Sigmoid colon (tissue), 7 donors: ENCODE data around the gene RPN2. TPM values are rescaled to one million over a fixed set of nuclear protein-coding genes. Genes with fewer than 3 reads are reported as not detected.

Source experiments
- DNase-seq: peaks from one replicate; pipeline ENCODE4 v3.0.0-alpha.2; 2019
- H3K27ac ChIP-seq, 4 donors: fragments of 200-600 bp; sonication (generic); one replicate each; pipeline ENCODE4 v1.5.1; 2016 to 2019; ENCODE audit warnings: mild to moderate bottlenecking in 1 of 4
- H3K27me3 ChIP-seq, 3 donors: fragments of 200-600 bp; sonication (generic); one replicate each; pipeline ENCODE4 v1.5.1; 2019; ENCODE audit warnings: mild to moderate bottlenecking in 1 of 3
- H3K36me3 ChIP-seq, 4 donors: fragments of 200-600 bp; sonication (generic); one replicate each; pipeline ENCODE4 v1.5.1; 2016 to 2019
- H3K4me1 ChIP-seq, 4 donors: fragments of 200-600 bp; sonication (generic); one replicate each; pipeline ENCODE4 v1.5.1; 2017 to 2019
- H3K4me3 ChIP-seq, 4 donors: fragments of 200-600 bp; sonication (generic); one replicate each; pipeline ENCODE4 v1.5.1; 2017 to 2019; ENCODE audit warnings: mild to moderate bottlenecking in 2 of 4, moderate library complexity in 1 of 4
- H3K9me3 ChIP-seq, 4 donors: fragments of 200-600 bp in 3 of 4; sonication (generic) in 3 of 4; one replicate each; pipeline versions ENCODE4 v1.5.1 to v1.6.1; 2013 to 2019
- EP300 ChIP-seq, 4 donors: sonication (generic); formaldehyde crosslinking; IDR thresholded peaks; one replicate each; pipeline ENCODE4 v1.6.1; 2017; ENCODE audit warnings: antibody characterized with exemption in 4 of 4
- POLR2A ChIP-seq, 2 donors: fragments of 450-650 bp; IDR thresholded peaks; one replicate each; pipeline ENCODE4 v1.6.1; 2016; ENCODE audit warnings: antibody characterized with exemption in 2 of 2, mild to moderate bottlenecking in 2 of 2, moderate library complexity in 2 of 2
- POLR2AphosphoS5 ChIP-seq, 4 donors: sonication (generic); formaldehyde crosslinking; IDR thresholded peaks; one replicate each; pipeline ENCODE4 v1.6.1; 2017; ENCODE audit warnings: antibody characterized with exemption in 4 of 4
- WGBS, 2 donors: extraction: QIAGEN DNeasy Blood & Tissue Kit; methylation state at CpG; one replicate each; pipeline ENCODE4 v1.1.7; 2013; 5-methylcytosine and 5-hydroxymethylcytosine counted together
- intact Hi-C: fragments of 100-400 bp; cut with DNase I; formaldehyde crosslinking; loops from one replicate; pipeline ENCODE4 v1.15.1; 2023
- polyA plus RNA-seq, 3 donors: library from polyadenylated mRNA; stranded (reverse); fragments of 200-250 nt; gene quantifications; one replicate each; pipeline ENCODE4 v1.2.3, GENCODE V29; 2013
- total RNA-seq, 4 donors: library from RNA; depleted of rRNA; stranded (reverse); fragments of >200 nt; gene quantifications; one replicate each; pipeline ENCODE4 v1.1.0, GENCODE V29; 2016
- TF ChIP-seq, protein P1 (sequence below), 4 experiments: fragments of 450-650 bp in 3 of 4; fragments of 200-600 bp in 1 of 4; IDR thresholded peaks; one replicate each; pipeline ENCODE4 v1.5.1; 2016 to 2019; ENCODE audit warnings: antibody characterized with exemption in 4 of 4, mild to moderate bottlenecking in 3 of 4, moderate library complexity in 2 of 4
- donor health status: healthy with polysubstance abuse.
- donor health status: Bipolar disorder and iron deficiency.
- donor health status: healthy.

The RPN2 gene
- total and polyA plus RNA-seq, 7 donors = 21.6 to 142 (median 72.8) TPM

DNA sequence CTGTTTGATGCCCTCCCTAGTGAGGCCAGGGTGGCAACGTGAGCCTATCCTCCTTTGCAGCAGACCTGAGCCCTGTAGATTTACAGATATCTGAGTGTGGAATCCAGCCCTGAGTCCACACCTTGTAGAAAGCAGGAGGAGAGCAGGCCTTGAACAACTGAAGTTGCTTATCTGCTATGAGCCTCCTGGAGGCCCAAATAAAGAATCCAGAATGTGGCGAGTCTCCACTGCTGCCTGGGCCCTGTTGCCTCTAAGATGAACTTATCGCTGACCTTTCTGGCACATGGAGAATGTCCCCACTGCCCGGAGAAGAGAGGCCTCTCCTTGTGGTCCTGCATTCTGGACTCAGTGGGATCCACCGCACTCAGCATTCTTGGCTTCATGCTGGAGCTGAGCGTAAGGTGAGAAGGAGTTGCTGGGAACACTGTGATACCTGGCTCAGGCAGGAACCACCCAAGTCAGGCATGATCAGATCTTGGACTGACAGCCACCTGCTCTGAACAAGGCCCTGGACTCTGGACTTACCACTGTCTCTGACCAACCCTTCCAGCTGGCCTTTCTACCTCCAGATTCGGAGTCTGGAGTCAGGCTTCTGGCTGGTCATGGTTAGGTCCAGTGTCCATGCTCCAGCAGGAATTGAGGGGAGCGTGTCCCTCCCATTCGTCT is 104.5 kb downstream of the RPN2 start:
- Histone ChIP-seq H3K4me1 (peaks cover 0 to 9% (median 3%) of the 10 kb centered on the region in 4 donors), H3K4me3 (no peak overlapping the region), H3K27ac (peak overlapping the region in 1 of 4 donors; percentile 71), H3K36me3 (no peaks in the 10 kb centered on the region), H3K27me3 (no peaks in the 10 kb centered on the region), H3K9me3 (no peaks in the 10 kb centered on the region)
- TF ChIP-seq, protein P1, sequence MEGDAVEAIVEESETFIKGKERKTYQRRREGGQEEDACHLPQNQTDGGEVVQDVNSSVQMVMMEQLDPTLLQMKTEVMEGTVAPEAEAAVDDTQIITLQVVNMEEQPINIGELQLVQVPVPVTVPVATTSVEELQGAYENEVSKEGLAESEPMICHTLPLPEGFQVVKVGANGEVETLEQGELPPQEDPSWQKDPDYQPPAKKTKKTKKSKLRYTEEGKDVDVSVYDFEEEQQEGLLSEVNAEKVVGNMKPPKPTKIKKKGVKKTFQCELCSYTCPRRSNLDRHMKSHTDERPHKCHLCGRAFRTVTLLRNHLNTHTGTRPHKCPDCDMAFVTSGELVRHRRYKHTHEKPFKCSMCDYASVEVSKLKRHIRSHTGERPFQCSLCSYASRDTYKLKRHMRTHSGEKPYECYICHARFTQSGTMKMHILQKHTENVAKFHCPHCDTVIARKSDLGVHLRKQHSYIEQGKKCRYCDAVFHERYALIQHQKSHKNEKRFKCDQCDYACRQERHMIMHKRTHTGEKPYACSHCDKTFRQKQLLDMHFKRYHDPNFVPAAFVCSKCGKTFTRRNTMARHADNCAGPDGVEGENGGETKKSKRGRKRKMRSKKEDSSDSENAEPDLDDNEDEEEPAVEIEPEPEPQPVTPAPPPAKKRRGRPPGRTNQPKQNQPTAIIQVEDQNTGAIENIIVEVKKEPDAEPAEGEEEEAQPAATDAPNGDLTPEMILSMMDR (IDR thresholded peaks at IDR 0.05) = no peak
- TF ChIP-seq EP300 (IDR thresholded peaks at IDR 0.05) = no peak
- 79 to 90% methylated on average over 9 of the region's 9 CpGs for WGBS, 2 donors
- DNase-seq = no peak
- intact Hi-C loops = loop anchor here (2.0 kb wide), 1 partner anchor 243 kb away; the partner anchor contains the start of gene BLCAP

- peaks cover 0 to 9% (median 3%) of the 10 kb centered on the region in 4 donors for H3K4me1 ChIP-seq
- no peak overlapping the region for H3K4me3 ChIP-seq
- no peaks in the 10 kb centered on the region for H3K27me3 ChIP-seq
- intact Hi-C loops = no loop called here
- H3K27ac ChIP-seq = no peak overlapping the region
- no peak for DNase-seq
- H3K9me3 ChIP-seq = no peaks in the 10 kb centered on the region
- no peak for TF ChIP-seq POLR2AphosphoS5 (IDR thresholded peaks at IDR 0.05)
- TF ChIP-seq, protein P1 (IDR thresholded peaks at IDR 0.05) = no peak
- TF ChIP-seq EP300 (IDR thresholded peaks at IDR 0.05) = no peak
- TF ChIP-seq POLR2A (IDR thresholded peaks at IDR 0.05) = no peak
- H3K36me3 ChIP-seq = no peaks in the 10 kb centered on the region
- WGBS, 2 donors = 93 to 96% methylated on average over 6 of the region's 6 CpGs
These were observed 105.6 kb downstream of the RPN2 start for GRCh38 chr20:37284691-37285161.

DNA sequence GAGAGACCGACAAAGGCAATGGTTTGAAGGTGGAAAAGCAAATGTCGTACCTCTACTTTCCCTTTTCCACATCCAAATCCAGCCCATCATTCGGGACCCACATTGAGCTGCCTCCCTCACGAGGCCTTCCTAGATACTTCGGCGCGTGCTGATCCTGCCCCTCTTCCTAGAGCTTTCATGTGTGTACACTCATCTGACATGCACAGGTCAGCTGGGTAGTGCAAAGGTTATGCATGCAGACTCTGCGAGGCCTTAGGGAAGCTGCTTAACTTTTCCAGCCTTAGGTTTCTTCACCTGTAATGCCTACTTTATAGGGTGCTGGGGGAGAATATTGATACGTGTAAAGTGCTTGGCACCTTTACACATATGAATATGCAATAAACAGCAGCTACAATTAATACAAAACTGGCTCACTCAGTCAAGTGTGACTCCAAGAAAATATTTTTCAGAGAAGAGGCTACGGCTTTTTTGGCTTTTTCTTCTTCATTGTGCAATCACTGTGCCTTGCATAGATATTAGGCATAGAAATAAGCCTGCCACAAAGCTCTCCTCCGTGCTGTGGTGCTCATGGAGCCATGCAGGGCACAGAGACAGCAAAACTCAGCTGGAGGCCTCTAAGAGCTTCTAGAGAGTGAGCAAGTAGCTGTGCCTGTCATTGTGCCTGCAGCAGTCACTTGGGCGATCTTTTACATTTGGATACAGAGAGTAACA is 106.7 kb downstream of the RPN2 start:
- no peaks in the 10 kb centered on the region for H3K27me3 ChIP-seq
- intact Hi-C loops = no loop called here
- H3K36me3 ChIP-seq = no peaks in the 10 kb centered on the region
- WGBS, 2 donors = 84 to 89% methylated on average over 12 of the region's 12 CpGs
- H3K27ac ChIP-seq = no peak overlapping the region
- TF ChIP-seq EP300 (IDR thresholded peaks at IDR 0.05) = no peak
- TF ChIP-seq, protein P1 (IDR thresholded peaks at IDR 0.05) = no peak
- no peak for TF ChIP-seq POLR2AphosphoS5 (IDR thresholded peaks at IDR 0.05)
- no peak for TF ChIP-seq POLR2A (IDR thresholded peaks at IDR 0.05)
- no peak for DNase-seq
- no peaks in the 10 kb centered on the region for H3K9me3 ChIP-seq
- no peak overlapping the region for H3K4me3 ChIP-seq
- peaks cover 0 to 17% (median 12%) of the 10 kb centered on the region in 4 donors for H3K4me1 ChIP-seq

- 63 to 81% methylated on average over 4 of the region's 4 CpGs for WGBS, 2 donors
- Histone ChIP-seq H3K36me3 (peaks cover 0 to 9% (median 0%) of the 10 kb centered on the region in 4 donors), H3K4me3 (no peak overlapping the region), H3K27ac (peak overlapping the region in 1 of 4 donors; percentile 98), H3K4me1 (peaks cover 0 to 19% (median 13%) of the 10 kb centered on the region in 4 donors), H3K9me3 (no peaks in the 10 kb centered on the region), H3K27me3 (no peaks in the 10 kb centered on the region)
- intact Hi-C loops = loop anchor here (2.0 kb wide), 1 partner anchor 59 kb away; the partner anchor contains the start of gene SRC
- no peak for DNase-seq
- TF ChIP-seq POLR2AphosphoS5 (IDR thresholded peaks at IDR 0.05) (no peak), EP300 (IDR thresholded peaks at IDR 0.05) (no peak), POLR2A (IDR thresholded peaks at IDR 0.05) (no peak)
- TF ChIP-seq, protein P1 (IDR thresholded peaks at IDR 0.05) = no peak
These were observed 109.0 kb downstream of the RPN2 start for GRCh38 chr20:37288091-37288490.
